Endothelial cell of umbilical vein (primary cell): ENCODE measurements around the gene CDH23. TPM values are rescaled to one million over a fixed set of nuclear protein-coding genes. Genes with fewer than 3 reads are reported as not detected.

Experiments used
- BruUV-seq: library from RNA; stranded (reverse); fragments of 400-500 nt; replicated peaks from 2 replicates; lab custom pipeline; 2021; lab: Mats Ljungman, UMichigan
- CTCF ChIA-PET: fragments of 300-600, 350-600 bp; sonication (Branson Sonifier 250); formaldehyde crosslinking; loops from one replicate; lab custom pipeline; 2021; ENCODE audit warnings: antibody characterized with exemption, inconsistent platforms; lab: Charles Lee
- POLR2A ChIA-PET: fragments of 300-600, 350-600 bp; sonication (Branson Sonifier 250); formaldehyde crosslinking; loops from one replicate; lab custom pipeline; 2021; ENCODE audit warnings: antibody characterized with exemption, inconsistent platforms; lab: Charles Lee
- DNase-seq: peaks from one replicate; pipeline ENCODE4 v3.0.0-alpha.2; 2011; ENCODE audit warnings: low read depth, low spot score
- FAIRE-seq: peaks from 2 replicates; lab custom pipeline; 2011; peaks lifted over from hg19 to GRCh38; lab: Jason Lieb, UNC
- H2AFZ ChIP-seq: 2 replicates; pipeline ENCODE4 v1.6.0; 2012; ENCODE audit warnings: low read depth, low read length, control low read depth, inconsistent platforms
- H3K27ac ChIP-seq: 2 replicates; pipeline ENCODE4 v1.5.1; 2011; ENCODE audit warnings: low read depth, mild to moderate bottlenecking, control low read depth, low read length, moderate library complexity; ENCODE audit not compliant: insufficient read depth
- H3K27me3 ChIP-seq, 2 experiments: 2 replicates each; pipeline versions ENCODE4 v1.6.0 to v1.6.1; 2011; ENCODE audit warnings: low read length in 2 of 2, mixed read lengths in 1 of 2; ENCODE audit not compliant: control insufficient read depth in 2 of 2, insufficient read depth in 2 of 2
- H3K36me3 ChIP-seq, 2 experiments: 2 replicates in 1 of 2; 3 replicates in 1 of 2; pipeline ENCODE4 v1.5.1; 2011; ENCODE audit warnings: low read length in 2 of 2, mild to moderate bottlenecking in 1 of 2, moderate library complexity in 1 of 2; ENCODE audit not compliant: control insufficient read depth in 2 of 2, insufficient read depth in 2 of 2; ENCODE audit errors: extremely low read depth in 1 of 2
- H3K4me1 ChIP-seq: 3 replicates; pipeline ENCODE4 v1.5.1; 2011; ENCODE audit warnings: mild to moderate bottlenecking, low read length; ENCODE audit not compliant: control insufficient read depth, insufficient read depth; ENCODE audit errors: extremely low read depth
- H3K4me2 ChIP-seq: 2 replicates; pipeline ENCODE4 v1.6.1; 2011; ENCODE audit warnings: low read length, control low read depth, mixed read lengths; ENCODE audit not compliant: insufficient read depth
- H3K4me3 ChIP-seq, 3 experiments: fragments of 200-600 bp in 1 of 3; sonication (generic), shearing (Covaris generic) in 1 of 3; replicated peaks in 1 of 3; 2 replicates each; pipeline ENCODE4 v1.5.1; 2011 to 2016; ENCODE audit warnings: control low read depth in 3 of 3, low read length in 3 of 3, mild to moderate bottlenecking in 2 of 3, inconsistent platforms in 1 of 3, low read depth in 1 of 3, moderate library complexity in 1 of 3; ENCODE audit not compliant: insufficient read depth in 1 of 3
- H3K79me2 ChIP-seq: 2 replicates; pipeline ENCODE4 v1.6.0; 2012; ENCODE audit warnings: low read length, inconsistent platforms; ENCODE audit not compliant: control insufficient read depth, insufficient read depth
- H3K9ac ChIP-seq: replicated peaks from 2 replicates; pipeline ENCODE3; 2011; ENCODE audit warnings: low read length, control low read depth; ENCODE audit not compliant: insufficient read depth; ENCODE audit errors: extremely low read depth
- H3K9me1 ChIP-seq: replicated peaks from 3 replicates; pipeline ENCODE4 v1.6.0; 2011; ENCODE audit warnings: mild to moderate bottlenecking, low read length; ENCODE audit not compliant: control insufficient read depth, insufficient read depth; ENCODE audit errors: extremely low read depth
- H3K9me3 ChIP-seq: replicated peaks from 2 replicates; pipeline ENCODE4 v1.5.1; 2012; ENCODE audit warnings: low read length, inconsistent platforms; ENCODE audit not compliant: control insufficient read depth, insufficient read depth
- H4K20me1 ChIP-seq: replicated peaks from 2 replicates; pipeline ENCODE3; 2011; ENCODE audit warnings: mild to moderate bottlenecking, low read length; ENCODE audit not compliant: control insufficient read depth, insufficient read depth; ENCODE audit errors: extremely low read depth
- EZH2 ChIP-seq: IDR thresholded peaks from 2 replicates; pipeline ENCODE4 v1.6.1; 2012; ENCODE audit warnings: borderline replicate concordance, low read depth, mild to moderate bottlenecking, moderate library complexity, low read length, inconsistent platforms; ENCODE audit not compliant: severe bottlenecking
- FOS ChIP-seq: IDR thresholded peaks from 2 replicates; pipeline ENCODE4 v1.6.1; 2011; ENCODE audit warnings: mild to moderate bottlenecking, low read length, moderate library complexity, borderline replicate concordance; ENCODE audit not compliant: insufficient read depth
- GATA2 ChIP-seq: IDR thresholded peaks from 2 replicates; pipeline ENCODE4 v1.7.0; 2011; ENCODE audit warnings: low read depth, mild to moderate bottlenecking, moderate library complexity, mixed read lengths, low read length; ENCODE audit not compliant: insufficient read length, insufficient read depth
- MAX ChIP-seq: IDR thresholded peaks from 2 replicates; pipeline ENCODE4 v1.6.1; 2011; ENCODE audit not compliant: insufficient read depth, insufficient read length
- POLR2AphosphoS5 ChIP-seq: IDR thresholded peaks from 2 replicates; pipeline ENCODE4 v1.6.1; 2012; ENCODE audit warnings: low read depth, mild to moderate bottlenecking, control low read depth, low read length, moderate library complexity; ENCODE audit not compliant: insufficient read depth
- dilution Hi-C: fragments of 300-500 bp; cut with MboI; formaldehyde crosslinking; loops from one replicate; pipeline ENCODE4 v1.15.0; 2019; ENCODE audit warnings: low sequenced_read_pairs; ENCODE audit not compliant: extremely low pct_ligation_motif_present
- intact Hi-C: fragments of 100-400 bp; cut with micrococcal nuclease; formaldehyde crosslinking; loops from one replicate; pipeline ENCODE4 v1.10.0; 2022
- polyA plus RNA-seq, 4 experiments: library from polyadenylated mRNA; depleted of rRNA in 3 of 4; stranded (reverse) in 3 of 4; unstranded in 1 of 4; fragments of >200 nt; gene quantifications; 2 replicates each; pipeline versions ENCODE4 v1.2.1 to v1.2.3, GENCODE V29; 2011 to 2012; ENCODE audit warnings: missing spikeins in 1 of 4
- total RNA-seq: library from RNA; stranded (reverse); gene quantifications from 2 replicates; pipeline ENCODE4 v1.2.3, GENCODE V29; 2021
- TF ChIP-seq, protein P1 (sequence below), 2 donors: IDR thresholded peaks; 1 replicate in 1 of 2; 2 replicates in 1 of 2; pipeline ENCODE4 v1.5.1; 2011; ENCODE audit warnings: low read length in 2 of 2, mild to moderate bottlenecking in 2 of 2, moderate library complexity in 2 of 2, control low read depth in 1 of 2, inconsistent platforms in 1 of 2, low read depth in 1 of 2; ENCODE audit not compliant: insufficient read depth in 1 of 2; ENCODE audit errors: extremely low read depth in 1 of 2

Gene CDH23
- total and polyA plus RNA-seq, 2 donors (not counting 3 experiments of a cell fraction or from before 2014, with no cell fraction given): not detected

DNA sequence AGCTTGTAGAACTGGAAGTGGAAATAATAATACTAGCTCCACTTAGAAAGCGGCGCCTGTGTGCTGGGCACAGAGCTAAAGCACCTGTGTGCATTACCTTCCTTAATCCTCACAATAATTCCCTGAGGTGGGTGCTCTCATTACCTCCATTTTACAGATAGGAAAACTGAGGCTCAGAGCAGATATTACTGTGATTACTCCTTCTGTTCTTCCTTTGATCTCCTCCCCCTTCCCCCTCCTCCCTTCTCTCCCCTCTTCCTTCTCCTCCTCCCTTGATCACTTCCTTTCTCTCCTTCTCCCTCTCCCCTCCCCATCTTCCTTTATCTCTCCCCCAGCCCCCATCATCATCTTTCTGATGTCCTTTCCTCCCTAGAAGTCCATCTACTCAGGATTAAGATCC is 267.9 kb downstream of the CDH23 start:
- Histone ChIP-seq H3K27me3 (no peaks in the 10 kb centered on the region), H3K9me3 (no peaks in the 10 kb centered on the region), H3K27ac (no peak overlapping the region), H4K20me1 (no peaks in the 10 kb centered on the region), H3K9me1 (no peaks in the 10 kb centered on the region), H3K79me2 (no peaks in the 10 kb centered on the region), H3K4me2 (no peak overlapping the region), H3K4me3 (no peak overlapping the region), H3K4me1 (no peaks in the 10 kb centered on the region), H3K9ac (no peak overlapping the region), H3K36me3 (no peaks in the 10 kb centered on the region), H2AFZ (no peak overlapping the region)
- dilution Hi-C loops (no loop called here), intact Hi-C loops (no loop called here)
- FAIRE-seq (no peak), DNase-seq (no peak)
- ChIA-PET POLR2A (no interaction called here), CTCF (interaction anchor here (1.1 to 3.2 kb wide), 7 partner anchors 10 to 147 kb away, joined by 3 to 10 read pairs (median 5); no protein-coding TSS in a partner anchor)
- BruUV-seq: no TSS peak
- TF ChIP-seq MAX (no peak), EZH2 (no peak), POLR2AphosphoS5 (no peak), GATA2 (no peak), FOS (no peak)
- TF ChIP-seq, protein P1, sequence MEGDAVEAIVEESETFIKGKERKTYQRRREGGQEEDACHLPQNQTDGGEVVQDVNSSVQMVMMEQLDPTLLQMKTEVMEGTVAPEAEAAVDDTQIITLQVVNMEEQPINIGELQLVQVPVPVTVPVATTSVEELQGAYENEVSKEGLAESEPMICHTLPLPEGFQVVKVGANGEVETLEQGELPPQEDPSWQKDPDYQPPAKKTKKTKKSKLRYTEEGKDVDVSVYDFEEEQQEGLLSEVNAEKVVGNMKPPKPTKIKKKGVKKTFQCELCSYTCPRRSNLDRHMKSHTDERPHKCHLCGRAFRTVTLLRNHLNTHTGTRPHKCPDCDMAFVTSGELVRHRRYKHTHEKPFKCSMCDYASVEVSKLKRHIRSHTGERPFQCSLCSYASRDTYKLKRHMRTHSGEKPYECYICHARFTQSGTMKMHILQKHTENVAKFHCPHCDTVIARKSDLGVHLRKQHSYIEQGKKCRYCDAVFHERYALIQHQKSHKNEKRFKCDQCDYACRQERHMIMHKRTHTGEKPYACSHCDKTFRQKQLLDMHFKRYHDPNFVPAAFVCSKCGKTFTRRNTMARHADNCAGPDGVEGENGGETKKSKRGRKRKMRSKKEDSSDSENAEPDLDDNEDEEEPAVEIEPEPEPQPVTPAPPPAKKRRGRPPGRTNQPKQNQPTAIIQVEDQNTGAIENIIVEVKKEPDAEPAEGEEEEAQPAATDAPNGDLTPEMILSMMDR (IDR thresholded peaks at IDR 0.05; ENCODE audit: extremely low read depth in 1 of 2, insufficient read depth in 1 of 2, low read depth in 1 of 2, low read length in 2 of 2): no peak
